OCI-LY7 (cell line): ENCODE data around the gene S100B. TPM values are rescaled to one million over a fixed set of nuclear protein-coding genes. Genes with fewer than 3 reads are reported as not detected.

Experiments
- BruUV-seq: library from RNA; stranded (reverse); fragments of 400-500 nt; replicated peaks from 2 replicates; lab custom pipeline; 2021; lab: Mats Ljungman, UMichigan
- CTCF ChIA-PET: fragments of 300-600 bp; sonication (Branson Sonifier 250); formaldehyde crosslinking; loops from one replicate; lab custom pipeline; 2022; ENCODE audit warnings: antibody characterized with exemption; ENCODE audit not compliant: unreplicated experiment; lab: Charles Lee
- POLR2A ChIA-PET: fragments of 300-600 bp; sonication (Branson Sonifier 250); formaldehyde crosslinking; loops from one replicate; lab custom pipeline; 2022; ENCODE audit warnings: antibody characterized with exemption; lab: Charles Lee
- DNase-seq: peaks from one replicate; pipeline ENCODE4 v3.0.0-alpha.2; 2015; ENCODE audit warnings: low spot score
- H2AFZ ChIP-seq: fragments of 200-600 bp; sonication (generic), shearing (Covaris generic); 2 replicates; pipeline ENCODE4 v1.6.1; 2014; ENCODE audit warnings: mild to moderate bottlenecking, antibody characterized with exemption, low read length, moderate library complexity
- H3K27ac ChIP-seq: fragments of 200-600 bp; sonication (generic); 2 replicates; pipeline ENCODE4 v1.5.1; 2014; ENCODE audit warnings: mixed run types, low read depth, mild to moderate bottlenecking, moderate library complexity, low read length, inconsistent platforms; ENCODE audit not compliant: poor library complexity, severe bottlenecking
- H3K36me3 ChIP-seq: fragments of 200-600 bp; sonication (generic); 2 replicates; pipeline ENCODE4 v1.6.1; 2014; ENCODE audit warnings: mild to moderate bottlenecking, antibody characterized with exemption, low read length, moderate library complexity, mixed read lengths; ENCODE audit not compliant: insufficient read depth
- H3K4me1 ChIP-seq: fragments of 200-600 bp; sonication (generic); 2 replicates; pipeline ENCODE4 v1.5.1; 2014; ENCODE audit warnings: mild to moderate bottlenecking, low read length; ENCODE audit not compliant: insufficient read depth, poor library complexity, severe bottlenecking
- H3K4me2 ChIP-seq: fragments of 200-600 bp; sonication (generic); 2 replicates; pipeline ENCODE4 v1.6.1; 2014; ENCODE audit warnings: mild to moderate bottlenecking, low read length
- H3K4me3 ChIP-seq: fragments of 200-600 bp; sonication (generic); 2 replicates; pipeline ENCODE4 v1.5.1; 2014; ENCODE audit warnings: mild to moderate bottlenecking, low read depth, low read length; ENCODE audit not compliant: poor library complexity, severe bottlenecking
- H3K79me2 ChIP-seq: fragments of 200-600 bp; sonication (generic); 2 replicates; pipeline ENCODE4 v1.6.1; 2016; ENCODE audit warnings: low read depth, mild to moderate bottlenecking, low read length, moderate library complexity, mixed read lengths; ENCODE audit not compliant: insufficient read depth
- H3K9me2 ChIP-seq: fragments of 200-600 bp; sonication (generic); 2 replicates; pipeline ENCODE4 v1.6.1; 2016; ENCODE audit warnings: mild to moderate bottlenecking, low read length, mixed read lengths; ENCODE audit not compliant: insufficient read depth
- H3K9me3 ChIP-seq: fragments of 200-600 bp; sonication (generic); 2 replicates; pipeline ENCODE4 v1.6.1; 2014; ENCODE audit warnings: mild to moderate bottlenecking, mixed run types, low read length, mixed read lengths
- H4K20me1 ChIP-seq: fragments of 200-600 bp; sonication (generic); 2 replicates; pipeline ENCODE4 v1.6.1; 2014; ENCODE audit warnings: mild to moderate bottlenecking, antibody characterized with exemption, low read length, moderate library complexity, mixed read lengths; ENCODE audit not compliant: insufficient read depth
- intact Hi-C: fragments of 100-400 bp; cut with micrococcal nuclease; formaldehyde crosslinking; loops from one replicate; pipeline ENCODE4 v1.10.0; 2022; ENCODE audit not compliant: unreplicated experiment
- total RNA-seq, 2 experiments: library from RNA; depleted of rRNA in 1 of 2; stranded (reverse); fragments of >200 nt in 1 of 2; shearing (Covaris generic) in 1 of 2; gene quantifications; 2 replicates each; pipeline ENCODE4 v1.2.3, GENCODE V29; 2014 to 2022
- TF ChIP-seq, protein P1 (sequence below): fragments of 200-600 bp; sonication (generic); conservative IDR thresholded peaks from 2 replicates; pipeline ENCODE4 v1.5.1; 2014; ENCODE audit warnings: mild to moderate bottlenecking, antibody characterized with exemption, low read length, moderate library complexity, mixed read lengths

Gene S100B
- total RNA-seq, 2 experiments from 2014 or later: not detected

DNA sequence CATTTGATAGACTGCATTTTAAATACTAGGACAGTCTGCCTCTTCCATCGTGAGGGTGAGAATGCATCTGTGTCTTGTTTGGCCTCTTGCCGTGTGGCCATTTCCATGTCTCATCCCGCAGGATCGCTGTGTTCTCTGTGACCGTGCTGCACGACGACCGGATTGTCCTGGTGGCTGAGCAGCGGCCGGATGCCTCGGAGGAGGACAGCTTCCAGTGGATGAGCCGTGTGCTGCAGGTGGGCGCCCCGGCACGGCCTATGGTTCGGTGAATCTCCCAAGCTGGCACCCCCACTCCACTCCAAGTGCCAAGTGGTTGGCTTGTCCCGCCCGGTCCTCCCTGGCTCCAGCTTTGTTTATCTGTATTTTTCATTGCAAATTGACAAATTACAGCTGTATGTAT, 55.2 kb downstream of the S100B start:
- Histone ChIP-seq H3K79me2 (no peaks in the 10 kb centered on the region), H3K4me3 (no peak overlapping the region), H3K9me3 (no peaks in the 10 kb centered on the region), H3K9me2 (no peaks in the 10 kb centered on the region), H3K4me1 (peaks cover 22% of the 10 kb centered on the region), H3K27ac (no peak overlapping the region), H4K20me1 (no peaks in the 10 kb centered on the region), H2AFZ (no peak overlapping the region), H3K36me3 (peaks cover 17% of the 10 kb centered on the region), H3K4me2 (no peak overlapping the region)
- ChIA-PET POLR2A (no interaction called here), CTCF (no interaction called here)
- no TSS peak for BruUV-seq
- intact Hi-C loops: no loop called here
- TF ChIP-seq, protein P1, sequence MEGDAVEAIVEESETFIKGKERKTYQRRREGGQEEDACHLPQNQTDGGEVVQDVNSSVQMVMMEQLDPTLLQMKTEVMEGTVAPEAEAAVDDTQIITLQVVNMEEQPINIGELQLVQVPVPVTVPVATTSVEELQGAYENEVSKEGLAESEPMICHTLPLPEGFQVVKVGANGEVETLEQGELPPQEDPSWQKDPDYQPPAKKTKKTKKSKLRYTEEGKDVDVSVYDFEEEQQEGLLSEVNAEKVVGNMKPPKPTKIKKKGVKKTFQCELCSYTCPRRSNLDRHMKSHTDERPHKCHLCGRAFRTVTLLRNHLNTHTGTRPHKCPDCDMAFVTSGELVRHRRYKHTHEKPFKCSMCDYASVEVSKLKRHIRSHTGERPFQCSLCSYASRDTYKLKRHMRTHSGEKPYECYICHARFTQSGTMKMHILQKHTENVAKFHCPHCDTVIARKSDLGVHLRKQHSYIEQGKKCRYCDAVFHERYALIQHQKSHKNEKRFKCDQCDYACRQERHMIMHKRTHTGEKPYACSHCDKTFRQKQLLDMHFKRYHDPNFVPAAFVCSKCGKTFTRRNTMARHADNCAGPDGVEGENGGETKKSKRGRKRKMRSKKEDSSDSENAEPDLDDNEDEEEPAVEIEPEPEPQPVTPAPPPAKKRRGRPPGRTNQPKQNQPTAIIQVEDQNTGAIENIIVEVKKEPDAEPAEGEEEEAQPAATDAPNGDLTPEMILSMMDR: no peak
- DNase-seq: no peak

Other genes starting within 250 kb of the S100B start
- gene DIP2A, start 146.2 kb downstream of the S100B start, total RNA-seq (2014; rRNA removed; shearing (Covaris generic)): 27.9 and 30.2 TPM in 2 replicates
- gene DIP2A, start 146.2 kb downstream of the S100B start, total RNA-seq (2022): 44.7 and 52.5 TPM in 2 replicates
- gene PRMT2, start 30.6 kb upstream of the S100B start, total RNA-seq (2014; rRNA removed; shearing (Covaris generic)): 30.5 and 46.4 TPM in 2 replicates
- 32.8 and 34.3 TPM in 2 replicates for gene PRMT2, start 30.6 kb upstream of the S100B start, total RNA-seq (2022)